ENCODE results near the gene NR2E3. TPM values are rescaled to one million over a fixed set of nuclear protein-coding genes. Genes with fewer than 3 reads are reported as not detected.
"Not testable (repeated sequence)": the region's sequence is repeated elsewhere in the genome, so short reads cannot be mapped to it uniquely, and the experiment has no call there.

NR2E3 gene
- polyA plus RNA-seq, 3 donors, result not detected

GRCh38 chr15:71853543-71853942 is 43.2 kb downstream of the NR2E3 start:
- no peaks in the 10 kb centered on the region for H3K4me1 Mint-ChIP-seq
- no peak for DNase-seq
- TF ChIP-seq CTCF (IDR thresholded peaks at IDR 0.05), result no peak
- no peaks in the 10 kb centered on the region for H3K9me3 ChIP-seq (replicated peaks in 1 of 2; ENCODE audit: control insufficient read depth in 1 of 2, insufficient read depth in 1 of 2, low read length in 2 of 2)
- H3K4me1 ChIP-seq (ENCODE audit: control insufficient read depth in 1 of 2, insufficient read depth in 2 of 2, low read length in 2 of 2), result no peaks in the 10 kb centered on the region
- no peak overlapping the region for H3K4me2 ChIP-seq (replicated peaks; ENCODE audit: extremely low read depth, low read length, poor library complexity, severe bottlenecking)
- H3K36me3 ChIP-seq (replicated peaks in 1 of 2; ENCODE audit: control insufficient read depth in 1 of 2, insufficient read depth in 2 of 2, low read length in 2 of 2), result peaks cover 15 to 46% of the 10 kb centered on the region in 2 donors
- H3K4me3 ChIP-seq (replicated peaks in 1 of 3; ENCODE audit: low read depth in 2 of 3, low read length in 3 of 3), result no peak overlapping the region
- H3K27me3 ChIP-seq (ENCODE audit: control insufficient read depth in 2 of 2, insufficient read depth in 2 of 2, low read length in 2 of 2), result no peaks in the 10 kb centered on the region
- intact Hi-C loops (cut with micrococcal nuclease), result no loop called here
- H4K20me1 ChIP-seq (ENCODE audit: insufficient read depth, low read length), result no peaks in the 10 kb centered on the region
- no peak overlapping the region for H3K27ac ChIP-seq (ENCODE audit: low read depth in 1 of 2, low read length in 2 of 2)
- H3K36me3 Mint-ChIP-seq, result peaks cover 36 to 47% of the 10 kb centered on the region in 2 donors
- H3K79me2 ChIP-seq (ENCODE audit: insufficient read depth, low read length), result no peaks in the 10 kb centered on the region
- H3K9me3 Mint-ChIP-seq, result peaks cover 0 to 3% (median 1%) of the 10 kb centered on the region in 7 donors
- no peak overlapping the region for H3K4me3 Mint-ChIP-seq
- H2AFZ ChIP-seq (ENCODE audit: insufficient read depth, low read depth, low read length, poor library complexity, severe bottlenecking), result no peak overlapping the region
- WGBS (ENCODE audit: insufficient coverage), result no CpG with 5 or more reads among the region's 1 CpG
- H3K27ac Mint-ChIP-seq, result peak overlapping the region in 1 of 7 donors; percentile 57
- no peaks in the 10 kb centered on the region for H3K27me3 Mint-ChIP-seq (ENCODE audit: low read depth in 3 of 3)
- H3K9ac ChIP-seq (ENCODE audit: insufficient read depth, low read length, poor library complexity, severe bottlenecking), result no peak overlapping the region

- H2AFZ ChIP-seq (ENCODE audit: insufficient read depth, low read depth, low read length, poor library complexity, severe bottlenecking); H3K27ac Mint-ChIP-seq; H3K27ac ChIP-seq (ENCODE audit: low read depth in 1 of 2, low read length in 2 of 2); intact Hi-C loops (cut with micrococcal nuclease); H3K9me3 ChIP-seq (replicated peaks in 1 of 2; ENCODE audit: control insufficient read depth in 1 of 2, insufficient read depth in 1 of 2, low read length in 2 of 2); H3K9me3 Mint-ChIP-seq; DNase-seq; H3K4me1 ChIP-seq (ENCODE audit: control insufficient read depth in 1 of 2, insufficient read depth in 2 of 2, low read length in 2 of 2); H3K79me2 ChIP-seq (ENCODE audit: insufficient read depth, low read length); H4K20me1 ChIP-seq (ENCODE audit: insufficient read depth, low read length); H3K4me2 ChIP-seq (replicated peaks; ENCODE audit: extremely low read depth, low read length, poor library complexity, severe bottlenecking); H3K27me3 ChIP-seq (ENCODE audit: control insufficient read depth in 2 of 2, insufficient read depth in 2 of 2, low read length in 2 of 2); H3K4me1 Mint-ChIP-seq; H3K27me3 Mint-ChIP-seq (ENCODE audit: low read depth in 3 of 3); H3K9ac ChIP-seq (ENCODE audit: insufficient read depth, low read length, poor library complexity, severe bottlenecking); H3K4me3 ChIP-seq (replicated peaks in 1 of 3; ENCODE audit: low read depth in 2 of 3, low read length in 3 of 3); H3K4me3 Mint-ChIP-seq: not testable (repeated sequence)
- H3K36me3 ChIP-seq (replicated peaks in 1 of 2; ENCODE audit: control insufficient read depth in 1 of 2, insufficient read depth in 2 of 2, low read length in 2 of 2), result peaks cover 0 to 11% of the 10 kb centered on the region in 2 donors
- WGBS (ENCODE audit: insufficient coverage), result no CpG with 5 or more reads among the region's 4 CpGs
- H3K36me3 Mint-ChIP-seq, result peaks cover 21 to 29% of the 10 kb centered on the region in 2 donors
Measured at GRCh38 chr15:71858232-71858631, 47.9 kb downstream of the NR2E3 start.

Small RNAs within 50 kb of the gene (small RNA-seq; reads per million reads assigned to genes)
- gene RNA5SP399 (ENCODE audit: insufficient read length, low read depth), result not detected

Measured in CD14-positive monocyte (primary cell).